AML-193 (cell line): ENCODE results near the gene FGF4.
"Not testable (repeated sequence)": the region's sequence is repeated elsewhere in the genome, so short reads cannot be mapped to it uniquely, and the experiment has no call there.

Experiments
- DNase-seq, 2 experiments: peaks; one replicate each; lab custom pipeline; 2025; lab: John Stamatoyannopoulos, UW

FGF4 gene

GRCh38 chr11:69773626-69774353 is 1.4 kb downstream of the FGF4 start:
- no peak for DNase-seq

- no peak for DNase-seq
Observed at GRCh38 chr11:69771466-69771865, 3.7 kb downstream of the FGF4 start.

GRCh38 chr11:69770540-69770939 is 4.6 kb downstream of the FGF4 start:
- DNase-seq, result no peak

GRCh38 chr11:69765498-69765995 is 9.6 kb downstream of the FGF4 start:
- DNase-seq, result no peak

- DNase-seq, result not testable (repeated sequence)
Observed at GRCh38 chr11:69764918-69765317, 10.2 kb downstream of the FGF4 start.

GRCh38 chr11:69760319-69760718 is 14.8 kb downstream of the FGF4 start:
- DNase-seq, result no peak

GRCh38 chr11:69752890-69753289 is 22.3 kb downstream of the FGF4 start:
- DNase-seq, result no peak

- DNase-seq, result no peak
Observed at GRCh38 chr11:69750875-69751597, 24.1 kb downstream of the FGF4 start.

GRCh38 chr11:69750108-69750850 is 24.9 kb downstream of the FGF4 start:
- no peak for DNase-seq

- no peak for DNase-seq
Observed at GRCh38 chr11:69748637-69749036, 26.5 kb downstream of the FGF4 start.

GRCh38 chr11:69746752-69747742 is 28.1 kb downstream of the FGF4 start:
- DNase-seq, result no peak

GRCh38 chr11:69746140-69746539 is 29.0 kb downstream of the FGF4 start:
- DNase-seq, result no peak

GRCh38 chr11:69745201-69745600 is 29.9 kb downstream of the FGF4 start:
- no peak for DNase-seq

GRCh38 chr11:69744435-69744834 is 30.7 kb downstream of the FGF4 start:
- DNase-seq, result no peak

GRCh38 chr11:69734841-69735240 is 40.3 kb downstream of the FGF4 start:
- DNase-seq, result no peak

GRCh38 chr11:69734367-69734766 is 40.8 kb downstream of the FGF4 start:
- no peak for DNase-seq

GRCh38 chr11:69732910-69733309 is 42.2 kb downstream of the FGF4 start:
- DNase-seq, result no peak

GRCh38 chr11:69731110-69731509 is 44.0 kb downstream of the FGF4 start:
- DNase-seq, result no peak

- DNase-seq, result no peak
Observed at GRCh38 chr11:69730500-69730899, 44.6 kb downstream of the FGF4 start.

- no peak for DNase-seq
Observed at GRCh38 chr11:69729252-69729651, 45.9 kb downstream of the FGF4 start.

- no peak for DNase-seq
Observed at GRCh38 chr11:69727266-69727665, 47.9 kb downstream of the FGF4 start.
